GM19240 (cell line): ENCODE results near the gene COQ5.
"Not testable (repeated sequence)": the region's sequence is repeated elsewhere in the genome, so short reads cannot be mapped to it uniquely, and the experiment has no call there.

Experiments used
- DNase-seq: peaks from one replicate; pipeline ENCODE4 v3.0.0; 2011; ENCODE audit warnings: low spot score; ENCODE audit not compliant: insufficient read length

COQ5 gene

GRCh38 chr12:120528861-120529525 is at the start of gene COQ5:
Gene COQ5, minus strand, starts transcription at chr12:120529158. Its CDS starts 17 bp downstream, at chr12:120529141.
- DNase-seq = peak; percentile 60

GRCh38 chr12:120574106-120574505 is 45.1 kb upstream of the COQ5 start:
- DNase-seq = no peak

GRCh38 chr12:120573560-120573959 is 44.6 kb upstream of the COQ5 start:
- DNase-seq = no peak

- no peak for DNase-seq
Observed at GRCh38 chr12:120571299-120571698, 42.3 kb upstream of the COQ5 start.

GRCh38 chr12:120563495-120563894 is 34.5 kb upstream of the COQ5 start:
- DNase-seq = no peak

- no peak for DNase-seq
Observed at GRCh38 chr12:120562906-120563305, 33.9 kb upstream of the COQ5 start.

GRCh38 chr12:120557589-120557988 is 28.6 kb upstream of the COQ5 start:
- no peak for DNase-seq

- no peak for DNase-seq
Observed at GRCh38 chr12:120554678-120555077, 25.7 kb upstream of the COQ5 start.

GRCh38 chr12:120546050-120546386 is 17.1 kb upstream of the COQ5 start:
- DNase-seq = no peak

- DNase-seq = no peak
Observed at GRCh38 chr12:120544691-120545090, 15.7 kb upstream of the COQ5 start.

GRCh38 chr12:120542166-120542565 is 13.2 kb upstream of the COQ5 start:
- no peak for DNase-seq

- no peak for DNase-seq
Observed at GRCh38 chr12:120540445-120540844, 11.5 kb upstream of the COQ5 start.

GRCh38 chr12:120539303-120539702 is 10.3 kb upstream of the COQ5 start:
- no peak for DNase-seq

GRCh38 chr12:120538281-120539156 is 9.6 kb upstream of the COQ5 start:
- no peak for DNase-seq

GRCh38 chr12:120537856-120538220 is 8.9 kb upstream of the COQ5 start:
- DNase-seq = no peak

GRCh38 chr12:120536064-120536791 is 7.3 kb upstream of the COQ5 start:
- DNase-seq = no peak

- peak; percentile 51 for DNase-seq
Observed at GRCh38 chr12:120534703-120535655, 6.0 kb upstream of the COQ5 start.

GRCh38 chr12:120534203-120534702 is 5.3 kb upstream of the COQ5 start, which contains the start of gene RNF10:
Gene RNF10, plus strand, starts transcription at chr12:120534356. Its CDS starts 456 bp downstream, at chr12:120534812.
- DNase-seq = peak; percentile 57

- DNase-seq = no peak
Observed at GRCh38 chr12:120532701-120533238, 3.8 kb upstream of the COQ5 start.

- DNase-seq = not testable (repeated sequence)
Observed at GRCh38 chr12:120530418-120530761, 1.4 kb upstream of the COQ5 start.
